Measurements from ENCODE around the gene ARHGEF17.

The ARHGEF17 gene

GRCh38 chr11:73382747-73383146, 74.7 kb downstream of the ARHGEF17 start:
- no peak for DNase-seq

- no peak for DNase-seq
Measured at GRCh38 chr11:73383249-73384124, 75.4 kb downstream of the ARHGEF17 start.

GRCh38 chr11:73384125-73384441, 76.0 kb downstream of the ARHGEF17 start:
- no peak for DNase-seq

GRCh38 chr11:73384531-73384871, 76.4 kb downstream of the ARHGEF17 start:
- DNase-seq, result no peak

- DNase-seq, result no peak
Measured at GRCh38 chr11:73384872-73385689, 77.0 kb downstream of the ARHGEF17 start.

- no peak for DNase-seq
Measured at GRCh38 chr11:73386016-73386415, 77.9 kb downstream of the ARHGEF17 start.

GRCh38 chr11:73386546-73386945, 78.5 kb downstream of the ARHGEF17 start:
- no peak for DNase-seq

- DNase-seq, result no peak
Measured at GRCh38 chr11:73387594-73388264, 79.7 kb downstream of the ARHGEF17 start.

GRCh38 chr11:73388265-73389133, 80.4 kb downstream of the ARHGEF17 start:
- no peak for DNase-seq

GRCh38 chr11:73389134-73389525, 81.1 kb downstream of the ARHGEF17 start:
- no peak for DNase-seq

GRCh38 chr11:73389916-73390315, 81.8 kb downstream of the ARHGEF17 start:
- DNase-seq, result no peak

- DNase-seq, result no peak
Measured at GRCh38 chr11:73390601-73391565, 82.8 kb downstream of the ARHGEF17 start.

GRCh38 chr11:73391665-73392064, 83.6 kb downstream of the ARHGEF17 start:
- DNase-seq, result no peak

- no peak for DNase-seq
Measured at GRCh38 chr11:73392108-73393010, 84.3 kb downstream of the ARHGEF17 start.

- DNase-seq, result no peak
Measured at GRCh38 chr11:73393011-73393380, 84.9 kb downstream of the ARHGEF17 start.

- DNase-seq, result peak; percentile 65
Measured at GRCh38 chr11:73393479-73394415, 85.7 kb downstream of the ARHGEF17 start.

GRCh38 chr11:73394416-73395296, 86.6 kb downstream of the ARHGEF17 start:
- DNase-seq, result no peak
